ENCODE measurements around the gene B9D1. TPM values are rescaled to one million over a fixed set of nuclear protein-coding genes. Genes with fewer than 3 reads are reported as not detected.

Gene B9D1
- total RNA-seq, 1 experiment from 2014 or later = 16.2 TPM

- peak; percentile 69 for DNase-seq (ENCODE audit: low read depth)
Measured at GRCh38 chr17:19304209-19304608, 58.3 kb downstream of the B9D1 start.

- no peak for DNase-seq (ENCODE audit: low read depth)
Measured at GRCh38 chr17:19303367-19303776, 59.2 kb downstream of the B9D1 start.

DNA sequence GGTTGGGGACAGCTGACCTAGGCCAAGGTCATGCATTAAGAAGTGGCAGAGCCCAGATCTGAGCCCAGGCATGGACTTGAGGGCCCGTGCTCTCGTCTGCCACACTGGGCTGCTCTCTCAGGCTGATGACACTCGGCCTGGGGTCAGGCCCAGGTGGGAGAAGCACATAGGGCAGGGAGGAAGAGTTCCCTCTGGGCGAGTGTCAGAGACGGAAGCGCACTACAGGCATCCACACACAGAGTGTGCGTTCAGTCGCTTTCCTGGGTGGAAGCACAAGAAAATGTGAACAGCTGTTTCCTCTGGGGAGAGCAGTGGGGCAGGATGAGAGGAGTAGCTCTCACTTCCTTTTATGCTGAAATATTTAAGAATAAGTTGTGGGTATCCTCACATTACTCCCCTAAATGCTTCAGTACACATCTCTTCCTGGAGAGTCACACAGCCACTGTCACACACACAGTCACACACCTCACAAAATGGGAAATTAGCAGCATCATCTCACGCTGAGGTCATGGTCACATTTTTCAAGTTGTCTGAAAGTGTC is 59.7 kb downstream of the B9D1 start:
- DNase-seq (ENCODE audit: low read depth) = no peak

- no peak for DNase-seq (ENCODE audit: low read depth)
Measured at GRCh38 chr17:19301973-19302372, 60.5 kb downstream of the B9D1 start.

- no peak for DNase-seq (ENCODE audit: low read depth)
Measured at GRCh38 chr17:19301274-19301951, 61.1 kb downstream of the B9D1 start.

- no peak for DNase-seq (ENCODE audit: low read depth)
Measured at GRCh38 chr17:19299866-19300265, 62.7 kb downstream of the B9D1 start.

GRCh38 chr17:19299214-19299747 is 63.2 kb downstream of the B9D1 start:
- no peak for DNase-seq (ENCODE audit: low read depth)

DNA sequence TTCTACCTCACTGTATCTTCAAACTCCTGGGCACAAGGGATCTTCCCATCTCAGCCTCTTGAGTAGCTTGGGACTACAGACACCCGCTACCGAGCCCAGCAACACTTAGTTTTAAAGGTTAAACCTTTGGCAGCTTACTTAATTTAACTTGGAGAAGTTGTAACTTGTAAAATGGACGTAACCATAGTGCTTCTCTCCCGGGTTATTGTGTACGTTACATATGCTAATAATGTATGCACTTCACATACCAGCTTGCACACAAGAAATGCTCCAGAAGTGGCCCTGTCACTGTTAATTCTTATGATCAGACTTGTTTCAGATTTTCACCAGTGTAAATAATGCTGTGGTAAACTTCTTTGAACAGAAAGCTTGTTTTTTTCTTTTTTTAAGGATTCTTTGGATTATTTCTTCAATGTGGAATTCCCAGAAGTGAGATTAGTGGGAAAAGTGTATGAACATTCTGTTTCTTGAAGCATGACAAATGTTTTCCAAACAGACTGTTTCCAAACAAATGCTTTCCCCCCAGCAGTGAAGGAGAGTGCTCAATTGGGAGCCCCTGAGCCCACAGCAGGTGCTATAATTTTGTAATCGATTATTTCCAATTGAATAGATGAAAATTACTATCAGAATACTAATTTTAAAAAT is 63.8 kb downstream of the B9D1 start:
- no peak for DNase-seq (ENCODE audit: low read depth)

DNA sequence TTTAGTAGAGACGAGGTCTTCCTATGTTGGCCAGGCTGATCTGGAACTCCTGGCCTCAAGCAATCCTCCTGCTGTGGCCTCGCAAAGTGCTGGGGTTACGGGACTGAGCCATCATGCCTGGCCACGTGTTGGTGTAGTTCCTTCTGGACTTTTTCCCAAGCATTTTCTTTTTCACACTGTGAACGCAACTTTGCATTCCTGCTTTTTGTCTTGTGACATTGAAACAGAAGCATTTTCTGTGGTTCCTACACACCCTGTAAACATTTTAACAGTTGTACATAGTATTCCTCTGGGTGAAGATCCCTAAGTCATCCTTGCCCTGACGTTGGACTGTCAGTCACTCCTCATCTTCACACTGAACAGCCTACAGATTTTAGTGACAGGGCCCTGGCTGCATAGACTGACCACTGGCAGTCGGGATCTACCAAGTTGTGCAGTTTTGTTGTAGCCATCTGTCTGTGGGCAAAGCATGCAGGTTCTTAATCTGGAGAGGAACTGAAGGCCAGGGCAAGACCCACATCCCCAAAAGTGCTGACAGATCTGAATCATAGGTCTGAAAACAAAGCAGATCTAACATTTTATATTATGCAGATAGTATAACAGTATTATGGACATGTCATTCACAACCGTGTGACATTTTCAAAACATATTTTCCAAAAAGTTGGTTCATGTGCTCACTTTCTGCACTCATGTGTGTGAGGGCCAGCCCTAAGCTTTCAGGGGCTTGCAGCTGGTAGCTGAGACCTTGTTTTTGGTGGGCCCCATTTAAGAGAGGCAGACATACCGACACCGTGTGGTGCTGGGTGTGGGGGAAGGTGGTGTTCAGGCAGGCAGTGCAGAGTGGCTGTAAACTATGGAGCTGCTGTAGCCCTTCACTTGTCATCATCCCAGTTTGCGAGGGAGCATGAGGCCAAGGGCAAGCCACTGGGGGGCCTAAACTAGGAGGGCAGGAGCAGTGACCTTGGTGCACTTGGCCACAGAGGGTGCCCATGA is 65.4 kb downstream of the B9D1 start:
- no peak for DNase-seq (ENCODE audit: low read depth)

DNA sequence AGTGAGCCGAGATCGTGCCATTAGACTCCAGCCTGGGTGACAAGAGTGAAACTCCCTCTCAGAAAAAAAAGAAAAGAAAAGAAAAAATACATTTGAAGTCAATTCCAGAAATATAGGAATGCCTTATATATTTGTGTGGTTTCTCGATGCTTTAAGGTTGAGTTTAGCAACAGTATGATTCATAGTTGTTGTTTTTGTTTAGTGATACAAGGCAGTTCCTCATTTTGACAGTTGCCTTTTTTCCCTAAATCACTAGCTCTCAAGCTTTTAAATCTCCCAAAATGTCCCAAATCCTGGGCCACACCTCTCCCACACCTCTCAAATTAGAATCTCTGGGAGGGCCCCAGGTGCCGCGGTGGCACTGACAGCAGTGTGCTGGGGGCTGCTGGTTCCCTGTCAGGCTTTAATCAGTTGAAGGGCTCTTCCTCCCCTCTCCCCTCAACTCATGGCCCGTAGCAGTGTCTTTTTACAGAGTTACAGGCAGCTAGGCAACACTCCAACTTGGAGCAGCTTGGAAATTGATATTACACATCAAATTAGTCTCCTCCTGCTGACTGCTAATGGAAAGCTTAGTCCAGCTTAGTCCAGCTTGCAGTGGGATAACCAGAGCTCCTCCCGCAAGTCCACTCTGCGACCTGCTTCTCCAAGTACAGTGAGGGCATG is 66.9 kb downstream of the B9D1 start:
- DNase-seq (ENCODE audit: low read depth) = no peak

- DNase-seq (ENCODE audit: low read depth) = no peak
Measured at GRCh38 chr17:19294443-19294842, 68.1 kb downstream of the B9D1 start.

Other genes with a start within 250 kb of the B9D1 start
- gene GRAPL, start 235.1 kb downstream of the B9D1 start, total RNA-seq (2014; rRNA removed; shearing (Covaris generic)) = not detected in 2 replicates
- 9.0 and 15.3 TPM in 2 replicates for gene EPN2, start 125.4 kb downstream of the B9D1 start, total RNA-seq (2014; rRNA removed; shearing (Covaris generic))
- 4.1 and 6.7 TPM in 2 replicates for gene MAPK7, start 15.8 kb upstream of the B9D1 start, total RNA-seq (2014; rRNA removed; shearing (Covaris generic))
- gene MFAP4, start 24.5 kb upstream of the B9D1 start, total RNA-seq (2014; rRNA removed; shearing (Covaris generic)) = 4.7 and 5.2 TPM in 2 replicates
- 0.24 and 0.29 TPM in 2 replicates for gene RNF112, start 48.5 kb upstream of the B9D1 start, total RNA-seq (2014; rRNA removed; shearing (Covaris generic))
- 0.36 TPM in 1 of 2 replicates, not detected in the other for gene SLC47A1, start 171.1 kb upstream of the B9D1 start, total RNA-seq (2014; rRNA removed; shearing (Covaris generic))